Mesenchymal stem cell (in vitro differentiated cells and primary cell): ENCODE measurements around the gene PTPRQ.

Experiments
- DNase-seq: peaks from one replicate; pipeline ENCODE4 v3.0.0-alpha.2; 2013
- H2AFZ ChIP-seq: one replicate; pipeline ENCODE4 v1.6.1; 2013; ENCODE audit warnings: low read depth, mild to moderate bottlenecking, control low read depth, inconsistent platforms, low read length, moderate library complexity
- H2AK5ac ChIP-seq: 2 replicates; pipeline ENCODE4 v1.6.1; 2013; ENCODE audit warnings: low read length, moderate library complexity, mild to moderate bottlenecking, inconsistent platforms; ENCODE audit not compliant: severe bottlenecking
- H2BK120ac ChIP-seq: one replicate; pipeline ENCODE4 v1.6.1; 2013; ENCODE audit warnings: low read depth, mild to moderate bottlenecking, inconsistent platforms, low read length, moderate library complexity
- H2BK12ac ChIP-seq, 2 experiments: one replicate each; pipeline ENCODE4 v1.6.1; 2013; ENCODE audit warnings: inconsistent platforms in 2 of 2, low read length in 2 of 2, mild to moderate bottlenecking in 2 of 2, moderate library complexity in 2 of 2, control low read depth in 1 of 2
- H2BK15ac ChIP-seq: one replicate; pipeline ENCODE4 v1.6.1; 2013; ENCODE audit warnings: mild to moderate bottlenecking, low read depth, inconsistent platforms; ENCODE audit not compliant: poor library complexity, severe bottlenecking
- H2BK5ac ChIP-seq: 2 replicates; pipeline ENCODE4 v1.6.1; 2013; ENCODE audit warnings: low read depth, mild to moderate bottlenecking, low read length, control low read depth, inconsistent platforms; ENCODE audit not compliant: poor library complexity, severe bottlenecking
- H3K14ac ChIP-seq, 2 experiments: one replicate each; pipeline ENCODE4 v1.6.1; 2013; ENCODE audit warnings: inconsistent platforms in 2 of 2, low read length in 2 of 2, control low read depth in 1 of 2, mild to moderate bottlenecking in 1 of 2, moderate library complexity in 1 of 2
- H3K18ac ChIP-seq, 2 experiments: one replicate each; pipeline ENCODE4 v1.6.1; 2013; ENCODE audit warnings: inconsistent platforms in 2 of 2, low read length in 2 of 2, control low read depth in 1 of 2, low read depth in 1 of 2, mild to moderate bottlenecking in 1 of 2
- H3K23ac ChIP-seq, 2 experiments: one replicate each; pipeline ENCODE4 v1.6.1; 2013; ENCODE audit warnings: inconsistent platforms in 2 of 2, low read length in 2 of 2, mild to moderate bottlenecking in 2 of 2, moderate library complexity in 2 of 2, control low read depth in 1 of 2
- H3K27ac ChIP-seq: 2 replicates; pipeline ENCODE4 v1.5.1; 2013; ENCODE audit warnings: mild to moderate bottlenecking, moderate library complexity, low read length, control low read depth, inconsistent platforms; ENCODE audit not compliant: poor library complexity, severe bottlenecking
- H3K27me3 ChIP-seq, 2 experiments: 2 replicates each; pipeline versions ENCODE4 v1.6.1 to v1.7.0; 2013; ENCODE audit warnings: low read length in 2 of 2, mild to moderate bottlenecking in 2 of 2, moderate library complexity in 2 of 2, control low read depth in 1 of 2, inconsistent platforms in 1 of 2; ENCODE audit not compliant: control insufficient read depth in 1 of 2, insufficient read depth in 1 of 2
- H3K36me3 ChIP-seq, 2 experiments: 2 replicates each; pipeline versions ENCODE4 v1.6.1 to v1.7.0; 2013; ENCODE audit warnings: low read length in 2 of 2, control low read depth in 1 of 2, inconsistent platforms in 1 of 2, low read depth in 1 of 2, mild to moderate bottlenecking in 1 of 2; ENCODE audit not compliant: insufficient read depth in 2 of 2, control insufficient read depth in 1 of 2
- H3K4ac ChIP-seq, 2 experiments: one replicate each; pipeline ENCODE4 v1.6.1; 2013; ENCODE audit warnings: inconsistent platforms in 2 of 2, low read length in 2 of 2, mild to moderate bottlenecking in 2 of 2, moderate library complexity in 2 of 2, control low read depth in 1 of 2, low read depth in 1 of 2
- H3K4me1 ChIP-seq: 2 replicates; pipeline ENCODE4 v1.6.1; 2013; ENCODE audit warnings: low read depth, low read length, control low read depth; ENCODE audit not compliant: control insufficient read depth, insufficient read depth
- H3K4me2 ChIP-seq: 2 replicates; pipeline ENCODE4 v1.6.1; 2013; ENCODE audit warnings: low read length, mild to moderate bottlenecking, inconsistent platforms; ENCODE audit not compliant: poor library complexity, severe bottlenecking
- H3K4me3 ChIP-seq, 2 experiments: 2 replicates each; pipeline versions ENCODE4 v1.5.1 to v1.7.0; 2013; ENCODE audit warnings: low read length in 2 of 2, mild to moderate bottlenecking in 2 of 2, control low read depth in 1 of 2, low read depth in 1 of 2; ENCODE audit not compliant: insufficient read depth in 1 of 2
- H3K79me1 ChIP-seq: replicated peaks from 2 replicates; pipeline ENCODE4 v1.6.1; 2013; ENCODE audit warnings: mild to moderate bottlenecking, control low read depth, low read length, inconsistent platforms; ENCODE audit not compliant: poor library complexity, severe bottlenecking
- H3K9ac ChIP-seq: 2 replicates; pipeline ENCODE4 v1.7.0; 2013; ENCODE audit warnings: mild to moderate bottlenecking, low read length, moderate library complexity
- H3K9me3 ChIP-seq: 2 replicates; pipeline ENCODE4 v1.7.0; 2013; ENCODE audit warnings: mild to moderate bottlenecking, low read length; ENCODE audit not compliant: control insufficient read depth
- H4K8ac ChIP-seq: one replicate; pipeline ENCODE4 v1.6.1; 2013; ENCODE audit warnings: inconsistent platforms, mild to moderate bottlenecking, low read length, moderate library complexity
- H4K91ac ChIP-seq: one replicate; pipeline ENCODE4 v1.6.1; 2013; ENCODE audit warnings: mild to moderate bottlenecking, low read length, inconsistent platforms
- WGBS: methylation state at CpG from one replicate; pipeline ENCODE4 v1.1.7; 2013; ENCODE audit warnings: mixed read lengths; 5-methylcytosine and 5-hydroxymethylcytosine counted together

Gene PTPRQ

GRCh38 chr12:80504389-80505163, 60.5 kb downstream of the PTPRQ start:
- Histone ChIP-seq H3K14ac (no peak overlapping the region), H2AFZ (no peak overlapping the region), H3K4me1 (no peaks in the 10 kb centered on the region), H3K79me1 (no peaks in the 10 kb centered on the region), H2BK12ac (no peak overlapping the region), H2BK120ac (no peak overlapping the region), H3K4me2 (no peak overlapping the region), H3K36me3 (no peaks in the 10 kb centered on the region), H3K27me3 (no peaks in the 10 kb centered on the region), H4K8ac (no peak overlapping the region), H3K9ac (no peak overlapping the region), H4K91ac (no peak overlapping the region), H3K23ac (no peak overlapping the region), H3K4ac (no peak overlapping the region), H2BK15ac (no peak overlapping the region), H3K27ac (no peak overlapping the region), H3K4me3 (no peak overlapping the region), H2BK5ac (no peak overlapping the region), H3K18ac (no peak overlapping the region), H2AK5ac (no peak overlapping the region), H3K9me3 (no peaks in the 10 kb centered on the region)
- 94% methylated on average over 2 of the region's 2 CpGs for WGBS
- DNase-seq, result no peak

DNA sequence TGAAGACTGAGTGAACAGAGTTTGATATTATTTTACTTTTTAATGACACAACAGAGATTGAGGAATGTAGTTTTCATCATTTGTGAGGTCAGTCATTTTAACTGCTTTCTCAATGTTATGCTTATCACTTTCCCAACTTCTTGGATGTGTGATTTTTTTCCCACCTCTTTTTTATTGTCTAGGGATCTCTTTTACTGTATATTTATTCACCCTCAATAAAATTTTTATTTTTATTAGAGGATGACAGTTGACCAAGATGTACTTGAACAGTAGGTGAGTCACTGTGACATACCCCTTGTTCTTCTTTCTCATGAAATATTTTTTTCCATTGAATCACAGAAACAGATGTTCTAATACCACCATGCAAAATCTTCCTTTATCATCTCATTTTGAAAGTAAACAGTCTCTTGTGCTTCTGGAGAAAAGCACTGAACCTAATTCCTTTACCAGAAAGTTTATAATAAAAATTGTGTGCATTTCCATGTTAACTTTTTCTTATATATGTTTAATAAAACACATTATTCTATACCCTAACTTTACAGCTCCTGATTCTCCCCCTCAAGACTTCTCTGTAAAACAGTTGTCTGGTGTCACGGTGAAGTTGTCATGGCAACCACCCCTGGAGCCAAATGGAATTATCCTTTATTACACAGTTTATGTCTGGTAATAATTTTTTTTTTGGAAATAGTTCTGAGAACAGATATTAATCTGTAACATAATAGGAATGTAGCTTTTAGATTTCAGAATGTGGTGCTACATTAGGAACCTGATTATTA, 65.9 kb downstream of the PTPRQ start:
- no peak overlapping the region for H2BK5ac ChIP-seq
- WGBS, result 60% methylated on average over 1 of the region's 1 CpG
- no peak overlapping the region for H3K4me2 ChIP-seq
- H3K36me3 ChIP-seq, result no peaks in the 10 kb centered on the region
- H3K23ac ChIP-seq, result no peak overlapping the region
- H2AFZ ChIP-seq, result no peak overlapping the region
- H3K27ac ChIP-seq, result no peak overlapping the region
- no peak overlapping the region for H4K91ac ChIP-seq
- H3K9ac ChIP-seq, result peak overlapping the region; percentile 81
- H2BK12ac ChIP-seq, result no peak overlapping the region
- no peak overlapping the region for H2BK120ac ChIP-seq
- no peak overlapping the region for H3K14ac ChIP-seq
- no peaks in the 10 kb centered on the region for H3K9me3 ChIP-seq
- no peaks in the 10 kb centered on the region for H3K79me1 ChIP-seq
- H3K4me1 ChIP-seq, result no peaks in the 10 kb centered on the region
- DNase-seq, result peak; percentile 26
- no peaks in the 10 kb centered on the region for H3K27me3 ChIP-seq
- no peak overlapping the region for H4K8ac ChIP-seq
- H3K18ac ChIP-seq, result no peak overlapping the region
- no peak overlapping the region for H2BK15ac ChIP-seq
- no peak overlapping the region for H2AK5ac ChIP-seq
- H3K4me3 ChIP-seq, result peak overlapping the region in 1 of 2 experiments; percentile 29
- no peak overlapping the region for H3K4ac ChIP-seq

- Histone ChIP-seq H3K4me2 (no peak overlapping the region), H2BK120ac (no peak overlapping the region), H3K9ac (no peak overlapping the region), H3K79me1 (no peaks in the 10 kb centered on the region), H3K4me3 (no peak overlapping the region), H2BK15ac (no peak overlapping the region), H3K14ac (no peak overlapping the region), H4K8ac (no peak overlapping the region), H3K4ac (no peak overlapping the region), H2BK5ac (no peak overlapping the region), H3K27ac (no peak overlapping the region), H3K27me3 (no peaks in the 10 kb centered on the region), H3K36me3 (no peaks in the 10 kb centered on the region), H4K91ac (no peak overlapping the region), H3K9me3 (peaks cover 2% of the 10 kb centered on the region), H3K18ac (no peak overlapping the region), H3K4me1 (no peaks in the 10 kb centered on the region), H2BK12ac (no peak overlapping the region), H2AFZ (no peak overlapping the region), H3K23ac (no peak overlapping the region), H2AK5ac (no peak overlapping the region)
- WGBS, result 83% methylated on average over 11 of the region's 11 CpGs
- no peak for DNase-seq
Observed at GRCh38 chr12:80512781-80513180, 68.7 kb downstream of the PTPRQ start.

- Histone ChIP-seq H3K9me3 (peaks cover 2% of the 10 kb centered on the region), H3K4ac (no peak overlapping the region), H3K27me3 (no peaks in the 10 kb centered on the region), H3K4me2 (no peak overlapping the region), H3K9ac (no peak overlapping the region), H3K4me3 (no peak overlapping the region), H2AFZ (no peak overlapping the region), H3K23ac (no peak overlapping the region), H2BK120ac (no peak overlapping the region), H4K8ac (no peak overlapping the region), H3K27ac (no peak overlapping the region), H3K79me1 (no peaks in the 10 kb centered on the region), H4K91ac (no peak overlapping the region), H2AK5ac (no peak overlapping the region), H3K14ac (peak overlapping the region in 1 of 2 experiments; percentile 7), H2BK5ac (no peak overlapping the region), H2BK15ac (no peak overlapping the region), H2BK12ac (no peak overlapping the region), H3K36me3 (no peaks in the 10 kb centered on the region), H3K4me1 (no peaks in the 10 kb centered on the region), H3K18ac (no peak overlapping the region)
- WGBS, result 93% methylated on average over 18 of the region's 18 CpGs
- no peak for DNase-seq
Observed at GRCh38 chr12:80513211-80513610, 69.2 kb downstream of the PTPRQ start.
